Measurements from ENCODE around the gene BPIFB3. TPM values are rescaled to one million over a fixed set of nuclear protein-coding genes. Genes with fewer than 3 reads are reported as not detected.

Gene BPIFB3
- total RNA-seq, 1 donor from 2014 or later: not detected

DNA sequence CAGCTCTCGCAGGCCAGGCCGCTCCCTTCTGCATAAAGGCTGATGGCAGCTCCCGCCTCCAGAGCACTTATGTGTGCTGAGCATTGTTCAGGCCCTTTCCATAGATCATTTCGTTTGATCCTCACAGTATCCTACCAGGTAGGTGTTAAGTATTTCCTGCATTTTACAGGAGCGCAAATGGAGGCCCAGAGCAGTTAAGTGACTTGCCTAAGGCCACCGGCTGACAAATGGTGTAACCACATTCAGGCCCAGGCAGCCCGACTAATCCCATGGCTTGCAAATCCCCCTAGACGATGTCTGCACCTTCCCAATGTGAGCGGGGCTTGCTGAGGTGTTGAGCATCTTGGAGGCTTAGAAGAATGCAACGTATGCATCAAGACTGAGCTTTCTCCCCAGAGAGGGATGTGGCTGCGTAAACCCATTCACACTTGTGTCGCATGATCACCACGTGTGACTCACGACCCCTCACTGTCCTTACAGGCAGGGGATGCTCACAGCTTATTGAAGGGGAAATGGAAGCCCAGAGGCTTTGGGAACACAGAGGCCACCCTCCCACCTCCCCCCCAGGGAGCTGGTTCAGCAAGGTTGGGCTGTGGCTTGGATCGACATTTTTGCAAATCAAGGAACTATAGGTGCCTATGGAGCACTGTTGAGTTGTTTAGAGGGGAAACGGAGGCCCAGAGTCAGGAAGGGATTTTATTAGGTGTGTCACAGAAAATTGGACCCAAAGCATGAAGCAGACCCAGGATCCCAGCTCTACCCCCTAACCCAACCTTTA is 39.2 kb upstream of the BPIFB3 start:
- intact Hi-C loops (cut with micrococcal nuclease): no loop called here
- DNase-seq (no peak), ATAC-seq (no peak)

- intact Hi-C loops (cut with micrococcal nuclease): no loop called here
- no peak for ATAC-seq
- no peak for DNase-seq
These were observed 38.6 kb upstream of the BPIFB3 start for GRCh38 chr20:33015114-33015484.

DNA sequence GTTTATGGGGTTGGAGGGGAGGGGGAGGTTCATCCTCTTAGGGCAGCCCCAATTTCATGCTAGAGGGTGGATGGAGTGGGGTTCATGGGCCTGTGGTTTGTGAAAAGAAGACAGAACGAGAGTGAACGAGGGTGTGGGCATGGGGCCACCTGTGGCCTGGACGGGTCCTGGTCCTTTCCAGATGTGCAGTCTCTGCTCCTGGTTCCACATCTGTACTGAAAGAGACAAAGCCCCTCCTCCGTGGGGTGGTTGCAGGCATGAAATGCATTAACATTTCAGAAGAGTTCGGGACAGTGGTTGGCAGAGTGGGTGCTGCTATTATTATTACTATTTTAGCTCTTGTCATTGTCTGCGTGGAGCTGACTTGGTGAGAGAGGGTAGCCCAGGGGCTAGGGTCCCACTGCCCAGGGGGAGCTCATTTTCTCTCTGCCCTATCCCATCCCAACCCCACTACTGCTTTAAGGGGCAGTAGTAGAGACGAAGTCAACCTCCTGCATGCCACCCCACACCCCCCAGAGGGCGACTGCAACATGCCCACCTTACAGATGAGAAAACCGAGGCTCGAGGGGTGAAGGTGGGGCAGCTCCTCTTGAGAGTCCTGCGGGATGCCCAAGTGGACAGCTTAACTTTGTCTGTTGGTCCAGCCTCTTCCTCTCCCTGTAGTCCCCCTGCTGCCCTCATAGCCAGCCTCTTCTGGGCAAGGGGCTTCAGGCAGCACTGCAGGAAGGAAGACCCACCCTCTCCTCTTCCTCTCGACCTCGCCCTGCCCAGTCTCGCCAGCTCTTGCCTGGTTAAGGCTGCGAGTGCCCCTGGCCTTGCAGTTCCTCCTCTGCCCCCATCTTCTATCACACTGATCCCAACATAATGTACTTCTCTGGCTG is 37.8 kb upstream of the BPIFB3 start:
- ATAC-seq (no peak), DNase-seq (no peak)
- intact Hi-C loops (cut with micrococcal nuclease): no loop called here

GRCh38 chr20:33016581-33017109 is 37.1 kb upstream of the BPIFB3 start:
- no peak for ATAC-seq
- DNase-seq: no peak
- intact Hi-C loops (cut with micrococcal nuclease): no loop called here

DNA sequence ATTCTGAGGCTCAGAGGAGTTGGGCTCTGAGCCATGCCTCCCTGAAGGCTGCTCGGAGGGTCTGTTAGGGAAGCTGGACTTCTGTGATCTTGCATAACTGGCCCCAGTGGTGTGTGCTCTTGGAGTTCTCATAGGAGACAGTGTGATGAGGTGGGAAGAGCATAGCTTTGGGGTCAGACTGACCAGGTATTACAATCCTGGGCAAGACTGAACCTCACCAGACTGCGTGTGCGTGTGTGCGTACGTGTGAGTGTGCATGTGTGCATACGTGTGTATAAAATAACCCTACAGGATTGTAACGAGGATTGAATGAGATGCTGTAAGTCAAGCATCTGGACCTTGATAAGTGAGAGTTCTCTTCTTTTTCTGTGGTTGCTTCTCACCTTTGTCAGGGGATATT is 36.2 kb upstream of the BPIFB3 start:
- no peak for DNase-seq
- intact Hi-C loops (cut with micrococcal nuclease): no loop called here
- ATAC-seq: no peak

DNA sequence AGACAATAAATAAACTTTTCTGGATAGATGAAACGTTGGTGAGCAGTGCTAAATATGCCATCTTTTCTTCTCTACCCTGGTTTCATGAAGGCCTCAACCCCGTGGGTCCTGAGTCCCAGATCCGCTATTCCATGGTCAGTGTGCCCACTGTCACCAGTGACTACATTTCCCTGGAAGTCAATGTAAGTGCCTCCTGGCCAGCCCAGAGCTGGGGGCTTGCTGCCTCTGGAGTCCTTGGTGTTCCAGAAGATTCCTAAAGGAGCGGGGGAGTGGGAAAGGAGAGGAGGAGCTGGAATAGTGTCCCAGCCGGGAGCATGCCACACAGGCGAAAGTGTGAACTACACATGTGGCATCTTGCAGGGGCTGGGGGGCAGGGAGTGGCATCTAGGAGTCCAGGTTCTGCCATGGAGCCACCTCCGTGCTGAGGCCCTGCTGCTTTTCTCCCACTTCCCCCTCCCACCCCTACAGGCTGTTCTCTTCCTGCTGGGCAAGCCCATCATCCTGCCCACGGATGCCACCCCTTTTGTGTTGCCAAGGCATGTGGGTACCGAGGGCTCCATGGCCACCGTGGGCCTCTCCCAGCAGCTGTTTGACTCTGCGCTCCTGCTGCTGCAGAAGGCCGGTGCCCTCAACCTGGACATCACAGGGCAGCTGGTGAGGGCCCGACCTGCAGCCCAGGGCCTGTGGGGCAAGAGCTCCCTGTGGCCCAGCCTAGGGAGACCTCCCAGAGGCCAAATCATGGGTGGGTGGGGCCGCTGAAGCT is 35.4 kb upstream of the BPIFB3 start:
- intact Hi-C loops (cut with micrococcal nuclease): no loop called here
- DNase-seq (no peak), ATAC-seq (no peak)

GRCh38 chr20:33019465-33020277 is 34.0 kb upstream of the BPIFB3 start:
- intact Hi-C loops (cut with micrococcal nuclease): no loop called here
- DNase-seq (no peak), ATAC-seq (no peak)

GRCh38 chr20:33020278-33021161 is 33.2 kb upstream of the BPIFB3 start:
- no peak for ATAC-seq
- intact Hi-C loops (cut with micrococcal nuclease): no loop called here
- no peak for DNase-seq

- no peak for ATAC-seq
- intact Hi-C loops (cut with micrococcal nuclease): no loop called here
These were observed 31.8 kb upstream of the BPIFB3 start for GRCh38 chr20:33021879-33022278.

DNA sequence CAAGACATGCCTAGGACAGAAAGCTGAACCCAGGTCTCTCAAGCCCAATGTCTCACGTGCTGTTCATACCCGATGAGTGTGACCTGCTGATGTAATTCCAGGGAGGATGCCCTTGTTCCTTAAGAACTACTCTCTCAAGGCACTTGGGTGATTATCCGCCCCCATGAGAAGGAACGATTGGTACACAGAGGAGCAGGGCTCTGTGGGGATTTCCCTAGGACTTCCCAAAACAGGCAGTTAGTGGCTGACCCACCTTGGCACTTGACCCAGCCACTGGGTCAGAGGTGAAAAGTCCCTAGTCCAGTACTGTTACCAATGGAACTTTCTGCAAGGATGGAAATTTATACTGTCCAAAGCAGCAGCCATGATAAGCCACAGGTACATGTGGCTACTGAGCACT is 31.4 kb upstream of the BPIFB3 start:
- DNase-seq: no peak
- intact Hi-C loops (cut with micrococcal nuclease): no loop called here
- ATAC-seq: no peak

More at GRCh38 chr20:33021879-33022278, 31.8 kb upstream of the BPIFB3 start:
- DNase-seq: no peak

DNA sequence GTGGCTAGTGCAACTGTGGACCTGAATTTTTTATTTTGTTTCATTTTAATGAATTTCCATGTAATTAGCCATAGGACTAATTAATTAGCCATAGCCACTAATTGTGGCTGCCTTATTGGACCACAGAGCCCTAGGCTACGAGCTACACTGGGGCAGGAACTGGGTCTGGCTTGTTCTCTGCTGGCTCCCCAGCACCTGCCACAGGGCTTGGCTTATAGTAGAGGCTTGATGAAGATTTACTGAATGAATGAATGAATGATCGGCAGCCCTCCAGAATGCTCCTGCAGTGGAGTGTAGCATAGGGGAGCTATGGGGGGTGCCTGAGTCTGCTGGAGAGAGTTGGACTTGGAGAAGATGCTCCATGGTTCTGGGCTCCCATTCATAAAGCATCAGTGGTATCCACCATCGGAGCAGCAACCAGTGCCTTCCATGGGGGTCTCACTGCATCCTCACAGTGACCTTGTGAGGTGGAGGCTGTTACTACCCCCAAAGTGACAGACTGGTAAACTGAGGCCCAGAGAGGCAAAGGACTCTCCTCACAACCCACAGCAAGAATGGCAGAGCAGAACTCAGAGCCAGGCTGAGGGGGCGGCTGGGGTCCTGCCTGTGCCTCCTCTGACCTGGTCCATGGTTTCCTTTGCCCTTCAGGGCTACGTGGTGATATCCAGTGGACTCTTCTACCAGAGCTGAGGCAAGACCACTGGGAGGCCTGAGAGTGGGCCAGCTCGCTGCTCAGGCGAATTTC is 30.8 kb upstream of the BPIFB3 start:
- DNase-seq (no peak), ATAC-seq (no peak)
- intact Hi-C loops (cut with micrococcal nuclease): no loop called here

GRCh38 chr20:33023439-33024242 is 30.1 kb upstream of the BPIFB3 start:
- intact Hi-C loops (cut with micrococcal nuclease): no loop called here
- no peak for ATAC-seq
- DNase-seq: no peak

- DNase-seq (no peak), ATAC-seq (no peak)
- intact Hi-C loops (cut with micrococcal nuclease): no loop called here
These were observed 29.5 kb upstream of the BPIFB3 start for GRCh38 chr20:33024243-33024560.

DNA sequence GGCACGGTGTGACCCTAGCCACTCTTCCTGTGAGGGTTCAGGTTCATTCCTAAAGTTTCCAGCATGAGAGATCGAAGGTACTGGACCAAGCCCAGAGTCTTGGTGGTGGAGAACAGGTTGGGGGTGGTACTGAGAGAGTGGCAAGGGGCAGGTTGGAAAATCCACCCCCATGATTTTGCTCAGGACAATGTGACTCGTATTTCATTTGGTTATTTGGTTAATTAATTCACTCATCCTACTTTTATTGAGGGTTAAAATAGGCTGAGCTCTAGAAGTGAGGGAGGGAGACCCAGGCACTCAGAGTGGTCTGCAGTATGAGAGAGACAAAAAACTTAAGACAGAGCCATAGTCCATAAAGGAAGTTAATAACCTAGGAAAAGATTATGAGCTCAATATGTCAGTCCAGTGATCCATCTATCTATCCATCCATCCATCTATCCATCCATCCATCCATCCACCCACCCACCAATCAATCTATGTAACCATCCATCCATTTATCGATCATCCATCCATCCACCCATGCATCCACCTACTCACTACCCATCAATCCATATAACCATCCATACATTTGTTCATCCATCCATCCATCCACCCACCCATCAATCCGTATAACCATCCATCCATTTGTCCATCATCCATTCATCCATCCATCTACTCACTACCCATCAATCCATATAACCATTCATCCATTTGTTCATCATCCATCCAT is 28.9 kb upstream of the BPIFB3 start:
- DNase-seq: no peak
- intact Hi-C loops (cut with micrococcal nuclease): no loop called here

GRCh38 chr20:33025318-33025876 is 28.3 kb upstream of the BPIFB3 start:
- DNase-seq (no peak), ATAC-seq (no peak)
- intact Hi-C loops (cut with micrococcal nuclease): no loop called here

More for the DNA sequence above, 28.9 kb upstream of the BPIFB3 start:
- ATAC-seq: no peak

Measured in left ventricle myocardium superior (tissue), 1 donor.